HG03135 (cell line): ENCODE data around the gene LILRB5.
"Not testable (repeated sequence)": the region's sequence is repeated elsewhere in the genome, so short reads cannot be mapped to it uniquely, and the experiment has no call there.

Experiments
- ATAC-seq: cut with Tn5 transposase; IDR thresholded peaks from one replicate; pipeline ENCODE4 v1.9.1; 2021; ENCODE audit warnings: mild to moderate bottlenecking, moderate library complexity; ENCODE audit not compliant: unreplicated experiment

The LILRB5 gene

DNA sequence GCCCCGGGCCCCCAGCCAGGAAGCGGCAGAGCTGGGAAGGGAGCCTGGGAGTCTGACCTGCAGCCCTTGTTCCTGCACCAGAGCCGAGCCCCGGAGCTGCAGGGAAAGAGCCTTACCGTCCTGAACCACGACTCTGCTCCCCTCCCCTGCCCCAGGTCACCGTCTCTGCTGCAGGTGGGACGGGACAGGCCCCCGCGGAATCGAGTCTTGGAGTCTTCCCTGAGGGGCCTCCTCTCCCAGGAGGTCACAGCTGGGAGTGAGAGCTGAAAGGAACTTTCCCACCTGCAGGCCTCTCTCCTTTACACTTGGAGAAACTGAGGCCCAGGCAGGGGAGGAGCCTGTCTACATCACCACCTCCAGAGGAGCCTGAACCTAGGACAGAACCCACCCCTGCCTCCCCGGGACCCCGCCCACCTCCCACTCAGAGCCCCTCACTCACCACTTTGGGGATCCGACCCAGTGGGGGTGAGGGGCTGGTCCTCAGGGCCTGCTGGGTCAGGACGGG, 20.1 kb upstream of the LILRB5 start:
- not testable (repeated sequence) for ATAC-seq

GRCh38 chr19:54275951-54276350, 18.9 kb upstream of the LILRB5 start:
- no peak for ATAC-seq

GRCh38 chr19:54274516-54274915, 17.4 kb upstream of the LILRB5 start:
- ATAC-seq = not testable (repeated sequence)

GRCh38 chr19:54273821-54274220, 16.7 kb upstream of the LILRB5 start:
- ATAC-seq = no peak

DNA sequence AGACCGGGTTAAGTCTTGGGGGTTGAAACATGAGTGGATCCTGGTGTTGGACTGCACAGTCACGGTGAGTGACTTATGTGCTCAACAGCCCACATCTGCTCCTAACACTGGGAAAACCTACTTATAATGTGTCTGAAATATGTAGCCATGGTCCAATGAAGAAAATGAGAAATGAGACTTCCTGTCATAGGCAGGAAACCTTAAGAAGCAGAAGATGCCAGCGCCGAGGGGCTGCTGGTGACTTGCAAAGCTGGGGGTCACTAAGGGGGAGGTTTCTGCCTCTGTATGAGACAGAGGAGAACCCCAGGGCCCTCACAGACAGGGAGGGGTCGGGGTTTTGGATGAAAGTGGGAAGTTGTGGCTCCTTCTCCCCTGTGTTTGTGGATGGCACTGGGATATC, 15.1 kb upstream of the LILRB5 start:
- not testable (repeated sequence) for ATAC-seq

GRCh38 chr19:54271587-54271986, 14.5 kb upstream of the LILRB5 start:
- not testable (repeated sequence) for ATAC-seq

GRCh38 chr19:54271106-54271505, 14.0 kb upstream of the LILRB5 start:
- no peak for ATAC-seq

GRCh38 chr19:54268936-54269335, 11.9 kb upstream of the LILRB5 start:
- no peak for ATAC-seq

DNA sequence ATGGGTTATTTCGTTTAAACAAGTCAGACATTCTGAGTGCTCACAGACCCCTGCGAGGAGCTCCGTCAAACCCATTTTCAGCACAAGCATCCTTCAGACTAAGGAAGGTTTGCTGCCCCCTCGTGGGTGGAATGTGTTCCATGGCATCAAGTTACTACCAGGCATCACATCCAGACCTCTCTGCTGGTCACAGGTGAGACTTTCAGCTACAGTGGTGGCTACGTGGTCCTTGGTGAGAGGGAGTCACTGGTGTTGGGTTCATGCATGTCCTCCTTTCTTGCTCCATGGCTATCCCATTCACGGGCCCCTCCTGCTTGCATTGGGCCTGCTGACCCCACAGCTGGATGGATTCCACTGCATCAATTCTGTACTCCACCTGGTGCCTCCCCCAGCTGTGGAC, 9.1 kb upstream of the LILRB5 start:
- no peak for ATAC-seq

GRCh38 chr19:54262470-54262869, 5.4 kb upstream of the LILRB5 start:
- no peak for ATAC-seq

DNA sequence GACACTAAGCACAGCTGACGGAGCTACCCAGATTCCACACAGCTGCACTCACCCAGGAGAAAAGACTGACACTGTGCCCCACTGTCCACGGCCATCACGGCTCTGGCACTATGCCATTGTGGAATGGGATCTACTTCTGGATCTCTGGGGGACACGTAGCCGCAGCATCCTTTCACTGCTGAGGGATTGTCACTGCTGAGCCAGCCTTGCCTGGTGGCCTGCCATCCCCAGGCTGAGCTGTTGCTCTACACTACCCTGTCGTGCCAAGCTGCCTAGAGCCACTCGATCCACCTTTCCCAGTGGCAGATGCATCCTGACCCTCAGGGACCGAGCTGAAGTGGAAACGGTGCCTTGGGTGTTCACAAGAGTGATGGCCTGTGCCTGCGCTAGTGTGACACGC, 5.0 kb upstream of the LILRB5 start:
- no peak for ATAC-seq

GRCh38 chr19:54256250-54257115, 590 bp downstream of the LILRB5 start:
- ATAC-seq = no peak

- ATAC-seq = no peak
Measured at GRCh38 chr19:54255105-54255775, 1.8 kb downstream of the LILRB5 start.

- no peak for ATAC-seq
Measured at GRCh38 chr19:54254195-54254906, 2.7 kb downstream of the LILRB5 start.

GRCh38 chr19:54253331-54254194, 3.5 kb downstream of the LILRB5 start:
- ATAC-seq = no peak

DNA sequence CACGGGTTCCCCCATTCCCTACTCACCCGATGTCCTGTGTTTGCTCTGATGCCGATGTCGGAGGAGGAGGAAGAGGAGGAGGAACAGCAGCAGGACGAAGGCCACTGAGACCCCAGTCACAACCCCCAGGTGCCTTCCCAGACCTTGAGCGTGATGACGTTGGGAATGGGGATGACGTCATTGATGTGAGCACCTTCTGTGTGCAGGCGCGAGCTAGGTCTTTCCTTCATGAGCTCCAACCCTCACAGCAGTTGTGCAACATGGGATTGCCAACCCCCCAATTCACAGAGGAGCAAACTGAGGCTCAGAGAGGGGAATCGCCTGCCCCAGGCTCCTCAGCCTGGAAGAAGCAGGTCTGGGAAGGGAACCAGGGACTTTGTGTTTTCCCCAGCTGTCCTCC, 4.2 kb downstream of the LILRB5 start:
- no peak for ATAC-seq

DNA sequence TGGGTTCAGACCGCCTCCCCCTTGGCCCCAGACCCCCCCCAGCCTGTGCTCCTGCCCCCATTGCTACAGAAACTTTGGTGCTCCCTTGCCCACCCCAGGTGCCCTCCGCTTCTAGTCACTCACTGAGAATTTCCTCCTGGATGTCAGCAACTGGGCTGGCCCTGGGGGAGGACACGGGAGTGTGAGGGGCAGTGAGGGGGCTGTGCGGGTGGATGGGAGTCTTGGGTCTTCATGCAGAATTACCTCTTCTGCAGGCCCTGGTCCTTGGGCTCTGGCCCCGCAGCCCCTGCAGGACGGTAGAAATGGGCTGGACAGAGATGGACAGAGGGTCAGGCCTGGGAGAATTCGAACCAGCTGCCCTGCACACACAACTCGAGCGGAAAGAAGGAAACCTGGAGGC, 4.8 kb downstream of the LILRB5 start:
- no peak for ATAC-seq

- no peak for ATAC-seq
Measured at GRCh38 chr19:54248016-54248601, 9.0 kb downstream of the LILRB5 start.

GRCh38 chr19:54247106-54247930, 9.8 kb downstream of the LILRB5 start:
- ATAC-seq = no peak
